OCI-LY7 (cell line): ENCODE results near the gene UBE2G1. TPM values are rescaled to one million over a fixed set of nuclear protein-coding genes. Genes with fewer than 3 reads are reported as not detected.
"Not testable (repeated sequence)": the region's sequence is repeated elsewhere in the genome, so short reads cannot be mapped to it uniquely, and the experiment has no call there.

Experiments
- BruUV-seq: library from RNA; stranded (reverse); fragments of 400-500 nt; replicated peaks from 2 replicates; lab custom pipeline; 2021; lab: Mats Ljungman, UMichigan
- CTCF ChIA-PET: fragments of 300-600 bp; sonication (Branson Sonifier 250); formaldehyde crosslinking; loops from one replicate; lab custom pipeline; 2022; ENCODE audit warnings: antibody characterized with exemption; ENCODE audit not compliant: unreplicated experiment; lab: Charles Lee
- POLR2A ChIA-PET: fragments of 300-600 bp; sonication (Branson Sonifier 250); formaldehyde crosslinking; loops from one replicate; lab custom pipeline; 2022; ENCODE audit warnings: antibody characterized with exemption; lab: Charles Lee
- DNase-seq: peaks from one replicate; pipeline ENCODE4 v3.0.0-alpha.2; 2015; ENCODE audit warnings: low spot score
- H2AFZ ChIP-seq: fragments of 200-600 bp; sonication (generic), shearing (Covaris generic); 2 replicates; pipeline ENCODE4 v1.6.1; 2014; ENCODE audit warnings: mild to moderate bottlenecking, antibody characterized with exemption, low read length, moderate library complexity
- H3K27ac ChIP-seq: fragments of 200-600 bp; sonication (generic); 2 replicates; pipeline ENCODE4 v1.5.1; 2014; ENCODE audit warnings: mixed run types, low read depth, mild to moderate bottlenecking, moderate library complexity, low read length, inconsistent platforms; ENCODE audit not compliant: poor library complexity, severe bottlenecking
- H3K36me3 ChIP-seq: fragments of 200-600 bp; sonication (generic); 2 replicates; pipeline ENCODE4 v1.6.1; 2014; ENCODE audit warnings: mild to moderate bottlenecking, antibody characterized with exemption, low read length, moderate library complexity, mixed read lengths; ENCODE audit not compliant: insufficient read depth
- H3K4me1 ChIP-seq: fragments of 200-600 bp; sonication (generic); 2 replicates; pipeline ENCODE4 v1.5.1; 2014; ENCODE audit warnings: mild to moderate bottlenecking, low read length; ENCODE audit not compliant: insufficient read depth, poor library complexity, severe bottlenecking
- H3K4me2 ChIP-seq: fragments of 200-600 bp; sonication (generic); 2 replicates; pipeline ENCODE4 v1.6.1; 2014; ENCODE audit warnings: mild to moderate bottlenecking, low read length
- H3K4me3 ChIP-seq: fragments of 200-600 bp; sonication (generic); 2 replicates; pipeline ENCODE4 v1.5.1; 2014; ENCODE audit warnings: mild to moderate bottlenecking, low read depth, low read length; ENCODE audit not compliant: poor library complexity, severe bottlenecking
- H3K79me2 ChIP-seq: fragments of 200-600 bp; sonication (generic); 2 replicates; pipeline ENCODE4 v1.6.1; 2016; ENCODE audit warnings: low read depth, mild to moderate bottlenecking, low read length, moderate library complexity, mixed read lengths; ENCODE audit not compliant: insufficient read depth
- H3K9me2 ChIP-seq: fragments of 200-600 bp; sonication (generic); 2 replicates; pipeline ENCODE4 v1.6.1; 2016; ENCODE audit warnings: mild to moderate bottlenecking, low read length, mixed read lengths; ENCODE audit not compliant: insufficient read depth
- H3K9me3 ChIP-seq: fragments of 200-600 bp; sonication (generic); 2 replicates; pipeline ENCODE4 v1.6.1; 2014; ENCODE audit warnings: mild to moderate bottlenecking, mixed run types, low read length, mixed read lengths
- H4K20me1 ChIP-seq: fragments of 200-600 bp; sonication (generic); 2 replicates; pipeline ENCODE4 v1.6.1; 2014; ENCODE audit warnings: mild to moderate bottlenecking, antibody characterized with exemption, low read length, moderate library complexity, mixed read lengths; ENCODE audit not compliant: insufficient read depth
- CTCF ChIP-seq: fragments of 200-600 bp; sonication (generic); conservative IDR thresholded peaks from 2 replicates; pipeline ENCODE4 v1.5.1; 2014; ENCODE audit warnings: mild to moderate bottlenecking, antibody characterized with exemption, low read length, moderate library complexity, mixed read lengths
- EZH2phosphoT487 ChIP-seq: fragments of 200-600 bp; sonication (generic); IDR thresholded peaks from 2 replicates; pipeline ENCODE4 v1.6.1; 2018; ENCODE audit warnings: low read depth, borderline replicate concordance, mild to moderate bottlenecking, mixed run types, antibody characterized with exemption, low read length, moderate library complexity, mixed read lengths
- intact Hi-C: fragments of 100-400 bp; cut with micrococcal nuclease; formaldehyde crosslinking; loops from one replicate; pipeline ENCODE4 v1.10.0; 2022; ENCODE audit not compliant: unreplicated experiment
- total RNA-seq, 2 experiments: library from RNA; depleted of rRNA in 1 of 2; stranded (reverse); fragments of >200 nt in 1 of 2; shearing (Covaris generic) in 1 of 2; gene quantifications; 2 replicates each; pipeline ENCODE4 v1.2.3, GENCODE V29; 2014 to 2022

UBE2G1 gene
- total RNA-seq, 2 experiments from 2014 or later, result 115 to 216 TPM

DNA sequence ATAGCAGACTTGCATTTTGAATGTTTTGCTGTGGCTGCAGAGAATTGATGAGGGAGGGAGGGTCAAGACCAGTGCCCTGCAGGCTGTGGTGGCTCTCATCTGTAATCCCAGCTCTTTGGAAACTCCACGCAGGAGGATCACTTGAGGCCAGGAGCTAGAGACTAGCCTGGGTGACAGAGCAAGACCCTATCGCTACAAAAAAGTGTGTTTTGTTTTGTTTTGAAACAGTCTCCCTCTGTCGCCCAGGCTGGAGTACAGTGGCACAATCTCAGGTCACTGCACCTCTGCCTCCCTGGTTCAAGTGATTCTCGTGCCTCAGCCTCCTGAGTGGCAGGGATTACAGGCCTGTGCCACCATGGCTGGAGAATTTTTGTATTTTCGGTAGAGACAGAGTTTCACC lies 1.9 kb upstream of the UBE2G1 start:
- TF ChIP-seq CTCF, result 0 out of 2 replicates have a peak, but pooled peaks have one; percentile 29
- TF ChIP-seq EZH2phosphoT487, result no peak
- H2AFZ ChIP-seq, result no peak overlapping the region
- no peaks in the 10 kb centered on the region for H3K9me3 ChIP-seq
- peak overlapping the region; percentile 60 for H3K4me2 ChIP-seq
- BruUV-seq, result no TSS peak
- H3K27ac ChIP-seq, result peak overlapping the region; percentile 99
- H3K9me2 ChIP-seq, result no peaks in the 10 kb centered on the region
- intact Hi-C loops, result loop anchor here (5.0 to 10.0 kb wide), 4 partner anchors 71 to 826 kb away; partner anchors contain the start of genes ANKFY1, ATP2A3 and ZNF594
- H3K4me3 ChIP-seq, result peak overlapping the region; percentile 12
- DNase-seq, result peak; percentile 56
- ChIA-PET POLR2A (interaction anchor here (0.5 to 0.6 kb wide), 3 partner anchors 16 to 184 kb away, joined by 3 to 5 read pairs (median 3); no protein-coding TSS in a partner anchor), CTCF (no interaction called here)
- peaks cover 1% of the 10 kb centered on the region; the same call in 1 of the 2 replicates for H4K20me1 ChIP-seq
- H3K36me3 ChIP-seq, result peaks cover 22% of the 10 kb centered on the region
- H3K4me1 ChIP-seq, result peaks cover 78% of the 10 kb centered on the region
- peaks cover 30% of the 10 kb centered on the region for H3K79me2 ChIP-seq

DNA sequence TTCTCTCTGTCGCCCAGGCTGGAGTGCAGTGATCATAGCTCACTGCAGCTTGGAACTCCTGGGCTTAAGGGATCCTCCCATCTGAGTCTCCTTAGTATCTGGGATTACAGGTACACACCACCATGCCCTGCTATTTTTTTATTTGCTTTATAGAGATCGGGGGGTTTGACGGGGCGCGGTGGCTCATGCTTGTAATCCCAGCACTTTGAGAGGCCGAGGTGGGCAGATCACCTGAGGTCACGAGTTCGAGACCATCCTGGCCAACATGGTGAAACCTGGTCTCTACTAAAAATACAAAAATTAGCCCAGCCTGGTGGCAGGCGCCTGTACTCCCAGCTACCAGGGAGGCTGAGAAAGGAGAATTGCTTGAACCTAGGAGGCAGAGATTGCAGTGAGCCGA lies 702 bp upstream of the UBE2G1 start:
- Histone ChIP-seq H3K27ac (peak overlapping the region; percentile 99), H3K4me3 (peak overlapping the region; percentile 98), H3K36me3 (peaks cover 34% of the 10 kb centered on the region), H3K4me2 (peak overlapping the region; percentile 61), H3K4me1 (peaks cover 78% of the 10 kb centered on the region), H3K79me2 (peaks cover 42% of the 10 kb centered on the region), H2AFZ (peak overlapping the region; percentile 45; the same call in 1 of the 2 replicates)
- H3K9me3 ChIP-seq, CTCF ChIA-PET, H4K20me1 ChIP-seq, DNase-seq, BruUV-seq, H3K9me2 ChIP-seq: not testable (repeated sequence)
- POLR2A ChIA-PET, result interaction anchor here (0.6 kb wide), 2 partner anchors 29 to 143 kb away, joined by 3 read pairs; no protein-coding TSS in a partner anchor
- intact Hi-C loops, result loop anchor here (2.0 to 10.0 kb wide), 5 partner anchors 46 to 828 kb away; partner anchors contain the start of genes ANKFY1, ATP2A3 and ZNF594

DNA sequence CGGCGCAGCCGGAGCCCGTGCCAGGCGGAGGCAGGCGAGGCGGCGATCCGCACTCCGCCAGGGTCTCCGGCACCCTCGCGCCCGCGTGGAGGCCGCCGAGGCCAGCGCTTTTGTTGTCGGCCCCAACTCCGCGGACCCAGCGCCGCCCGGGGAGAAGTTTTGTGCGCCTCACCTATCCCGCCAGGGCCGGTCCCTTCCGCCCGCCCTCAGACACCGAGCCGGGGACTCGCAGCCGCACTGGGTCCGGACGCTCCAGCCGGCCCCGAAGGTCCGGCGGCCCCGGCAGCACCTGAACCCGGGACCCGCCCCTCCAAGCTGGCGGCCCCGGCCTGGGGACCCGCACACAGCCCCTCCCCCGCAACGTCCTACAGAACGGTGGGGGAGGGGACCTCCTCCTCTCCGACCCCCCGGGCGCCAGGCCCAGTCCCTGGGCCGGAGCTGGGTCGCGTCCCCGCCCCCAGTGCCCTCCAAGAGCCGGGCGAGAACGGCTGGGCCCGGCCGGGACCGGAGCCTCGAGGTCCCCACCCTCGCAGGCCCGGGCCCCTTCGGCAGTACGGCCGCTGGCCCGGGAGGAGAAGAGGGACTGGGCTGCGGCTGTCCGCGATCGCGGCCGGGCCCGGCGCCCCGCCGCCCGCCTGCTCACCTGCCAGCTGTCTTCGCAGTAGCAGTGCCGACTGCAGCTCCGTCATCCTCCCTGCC lies 698 bp downstream of the UBE2G1 start:
- DNase-seq, result peak; percentile 62
- peak overlapping the region; percentile 85 for H3K4me2 ChIP-seq
- H4K20me1 ChIP-seq, result peaks cover 12% of the 10 kb centered on the region; the same call in 1 of the 2 replicates
- ChIA-PET POLR2A (interaction anchor here (0.7 to 1.0 kb wide), 2 partner anchors 12 to 13 kb away, joined by 3 to 4 read pairs; no protein-coding TSS in a partner anchor), CTCF (no interaction called here)
- H2AFZ ChIP-seq, result no peak overlapping the region
- peak overlapping the region; percentile 89 for H3K27ac ChIP-seq
- H3K9me2 ChIP-seq, result no peaks in the 10 kb centered on the region
- H3K4me3 ChIP-seq, result peak overlapping the region; percentile 98
- TF ChIP-seq EZH2phosphoT487 (no peak), CTCF (no peak)
- peaks cover 56% of the 10 kb centered on the region for H3K79me2 ChIP-seq
- BruUV-seq, result no TSS peak
- H3K9me3 ChIP-seq, result no peaks in the 10 kb centered on the region
- peaks cover 48% of the 10 kb centered on the region for H3K36me3 ChIP-seq
- intact Hi-C loops, result loop anchor here (1.0 to 10.0 kb wide), 7 partner anchors 32 to 829 kb away; partner anchors contain the start of genes ANKFY1, ATP2A3 and ZNF594
- peaks cover 70% of the 10 kb centered on the region for H3K4me1 ChIP-seq
